SK-N-SH treated with all-trans-retinoic acid at 6 μM for 48 hours (cell line): Measurements from ENCODE around the gene NUP42.

Source experiments
- ATAC-seq: fragments of 200-7000 bp; cut with Tn5 transposase; 3 replicates; pipeline ENCODE4 v1.9.1; 2020; ENCODE audit warnings: mild to moderate bottlenecking, moderate library complexity
- BACH2 ChIP-seq: fragments of 250-450 bp; sonication (Bioruptor Pico); IDR thresholded peaks from 2 replicates; pipeline ENCODE4 v1.9.0; 2021; ENCODE audit warnings: mild to moderate bottlenecking, borderline replicate concordance
- CREB5 ChIP-seq: fragments of 250-450 bp; sonication (Bioruptor Pico); IDR thresholded peaks from 2 replicates; pipeline ENCODE4 v1.5.1; 2020; ENCODE audit warnings: low read depth, mild to moderate bottlenecking, moderate library complexity
- CSDC2 ChIP-seq: fragments of 250-450 bp; sonication (Bioruptor Pico); IDR thresholded peaks from 2 replicates; pipeline ENCODE4 v1.5.0; 2020; ENCODE audit warnings: mild to moderate bottlenecking, moderate library complexity
- CSRNP3 ChIP-seq: fragments of 250-450 bp; sonication (Bioruptor Pico); IDR thresholded peaks from 2 replicates; pipeline ENCODE4 v1.5.1; 2021; ENCODE audit warnings: mild to moderate bottlenecking, moderate library complexity
- ESRRG ChIP-seq: fragments of 250-450 bp; sonication (Bioruptor Pico); IDR thresholded peaks from 2 replicates; pipeline ENCODE4 v1.6.1; 2021; ENCODE audit warnings: mild to moderate bottlenecking
- GLIS3 ChIP-seq: fragments of 250-450 bp; sonication (Bioruptor Pico); IDR thresholded peaks from 2 replicates; pipeline ENCODE4 v1.5.0; 2020; ENCODE audit warnings: mild to moderate bottlenecking, moderate library complexity
- ISL1 ChIP-seq: fragments of 250-450 bp; sonication (Bioruptor Pico); IDR thresholded peaks from 2 replicates; pipeline ENCODE4 v2.1.2; 2022; ENCODE audit warnings: mild to moderate bottlenecking, moderate library complexity
- OSR1 ChIP-seq: fragments of 250-450 bp; sonication (Bioruptor Pico); IDR thresholded peaks from 2 replicates; pipeline ENCODE4 v1.8.0; 2022; ENCODE audit warnings: moderate library complexity, mild to moderate bottlenecking, inconsistent platforms
- PATZ1 ChIP-seq: fragments of 250-450 bp; sonication (Bioruptor Pico); IDR thresholded peaks from 2 replicates; pipeline ENCODE4 v1.8.0; 2020; ENCODE audit warnings: mild to moderate bottlenecking, moderate library complexity, borderline replicate concordance
- POU6F1 ChIP-seq: fragments of 250-450 bp; sonication (Bioruptor Pico); IDR thresholded peaks from 2 replicates; pipeline ENCODE4 v1.8.0; 2021; ENCODE audit warnings: low read depth, mild to moderate bottlenecking, moderate library complexity, borderline replicate concordance
- PPARA ChIP-seq: fragments of 250-450 bp; sonication (Bioruptor Pico); IDR thresholded peaks from 2 replicates; pipeline ENCODE4 v1.5.0; 2020; ENCODE audit warnings: mild to moderate bottlenecking, borderline replicate concordance
- RARB ChIP-seq: fragments of 250-450 bp; sonication (Bioruptor Pico); IDR thresholded peaks from 2 replicates; pipeline ENCODE4 v1.8.0; 2021; ENCODE audit warnings: mild to moderate bottlenecking, moderate library complexity
- SNAI2 ChIP-seq: fragments of 250-450 bp; sonication (Bioruptor Pico); IDR thresholded peaks from 2 replicates; pipeline ENCODE4 v1.5.0; 2020; ENCODE audit warnings: mild to moderate bottlenecking, moderate library complexity
- TCF4 ChIP-seq: fragments of 250-450 bp; sonication (Bioruptor Pico); IDR thresholded peaks from 2 replicates; pipeline ENCODE4 v1.8.0; 2021; ENCODE audit warnings: mild to moderate bottlenecking, moderate library complexity, borderline replicate concordance
- TOX ChIP-seq: fragments of 250-450 bp; sonication (Bioruptor Pico); IDR thresholded peaks from 2 replicates; pipeline ENCODE4 v1.8.0; 2021; ENCODE audit warnings: mild to moderate bottlenecking, moderate library complexity, borderline replicate concordance
- TSHZ2 ChIP-seq: fragments of 250-450 bp; sonication (Bioruptor Pico); IDR thresholded peaks from 2 replicates; pipeline ENCODE4 v1.5.0; 2020; ENCODE audit warnings: mild to moderate bottlenecking, moderate library complexity
- ZC3H10 ChIP-seq: fragments of 250-450 bp; sonication (Bioruptor Pico); IDR thresholded peaks from 2 replicates; pipeline ENCODE4 v1.5.1; 2021; ENCODE audit warnings: mild to moderate bottlenecking, moderate library complexity
- ZFP3 ChIP-seq: fragments of 250-450 bp; sonication (Bioruptor Pico); IDR thresholded peaks from 2 replicates; pipeline ENCODE4 v1.5.0; 2020; ENCODE audit warnings: mild to moderate bottlenecking, moderate library complexity
- ZFP30 ChIP-seq: fragments of 450-650 bp; formaldehyde crosslinking; IDR thresholded peaks from 2 replicates; pipeline ENCODE4 v1.5.0; 2022; ENCODE audit warnings: mild to moderate bottlenecking, moderate library complexity
- ZNF565 ChIP-seq: fragments of 450-650 bp; formaldehyde crosslinking; conservative IDR thresholded peaks from 2 replicates; pipeline ENCODE4 v1.5.0; 2020; ENCODE audit warnings: low read depth, mild to moderate bottlenecking, moderate library complexity
- ZNF70 ChIP-seq: fragments of 450-650 bp; formaldehyde crosslinking; IDR thresholded peaks from 2 replicates; pipeline ENCODE4 v1.5.0; 2020; ENCODE audit warnings: mild to moderate bottlenecking, moderate library complexity
- ZNF8 ChIP-seq: fragments of 450-650 bp; formaldehyde crosslinking; IDR thresholded peaks from 2 replicates; pipeline ENCODE4 v1.5.0; 2020; ENCODE audit warnings: mild to moderate bottlenecking, moderate library complexity

Gene NUP42

GRCh38 chr7:23164846-23165245, 17.0 kb upstream of the NUP42 start:
- no peak for ATAC-seq

GRCh38 chr7:23165316-23165715, 16.5 kb upstream of the NUP42 start:
- TF ChIP-seq ISL1 = no peak
- TF ChIP-seq ZNF565 (CRISPR knock-in tag) = no peak
- no peak for TF ChIP-seq ZC3H10 (CRISPR knock-in tag)
- no peak for TF ChIP-seq CREB5 (CRISPR knock-in tag)
- TF ChIP-seq ZFP30 (CRISPR knock-in tag) = no peak
- TF ChIP-seq ESRRG (CRISPR knock-in tag) = no peak
- TF ChIP-seq PPARA (CRISPR knock-in tag) = no peak
- no peak for TF ChIP-seq TCF4 (CRISPR knock-in tag)
- no peak for TF ChIP-seq ZNF70 (CRISPR knock-in tag)
- no peak for TF ChIP-seq RARB (CRISPR knock-in tag)
- TF ChIP-seq OSR1 (CRISPR knock-in tag) = no peak
- no peak for TF ChIP-seq GLIS3 (CRISPR knock-in tag)
- no peak for ATAC-seq

More at GRCh38 chr7:23164846-23165245, 17.0 kb upstream of the NUP42 start:
- TF ChIP-seq ESRRG (CRISPR knock-in tag) = no peak
- TF ChIP-seq TOX = no peak
- TF ChIP-seq TSHZ2 = no peak
- TF ChIP-seq RARB (CRISPR knock-in tag) = no peak
- TF ChIP-seq SNAI2 (CRISPR knock-in tag) = no peak
- TF ChIP-seq ZNF8 (CRISPR knock-in tag) = no peak
- TF ChIP-seq ZC3H10 (CRISPR knock-in tag) = no peak
- TF ChIP-seq TCF4 (CRISPR knock-in tag) = no peak
- no peak for TF ChIP-seq ZFP3
- no peak for TF ChIP-seq CSDC2 (CRISPR knock-in tag)
- TF ChIP-seq POU6F1 (CRISPR knock-in tag) = no peak
- TF ChIP-seq PATZ1 (CRISPR knock-in tag) = no peak
- TF ChIP-seq OSR1 (CRISPR knock-in tag) = no peak
- no peak for TF ChIP-seq CREB5 (CRISPR knock-in tag)
- TF ChIP-seq GLIS3 (CRISPR knock-in tag) = no peak
- TF ChIP-seq ZNF70 (CRISPR knock-in tag) = no peak
- TF ChIP-seq BACH2 = no peak
- TF ChIP-seq, all 23 proteins: peak for 0

GRCh38 chr7:23167691-23168090, 14.2 kb upstream of the NUP42 start:
- no peak for ATAC-seq
- no peak for TF ChIP-seq SNAI2 (CRISPR knock-in tag)
- TF ChIP-seq OSR1 (CRISPR knock-in tag) = no peak
- TF ChIP-seq ZNF8 (CRISPR knock-in tag) = no peak
- TF ChIP-seq ESRRG (CRISPR knock-in tag) = no peak
- no peak for TF ChIP-seq RARB (CRISPR knock-in tag)
- TF ChIP-seq POU6F1 (CRISPR knock-in tag) = no peak
- no peak for TF ChIP-seq CSDC2 (CRISPR knock-in tag)
- TF ChIP-seq GLIS3 (CRISPR knock-in tag) = no peak
- TF ChIP-seq TOX = no peak
- TF ChIP-seq TSHZ2 = no peak
- TF ChIP-seq CSRNP3 (CRISPR knock-in tag) = no peak
